WTC11 (cell line): ENCODE results near the gene MCFD2. TPM values are rescaled to one million over a fixed set of nuclear protein-coding genes. Genes with fewer than 3 reads are reported as not detected.

Experiments
- ATAC-seq: fragments of 200-7000 bp; cut with Tn5 transposase; 2 replicates; pipeline ENCODE4 v1.10.0; 2021; ENCODE audit warnings: mild to moderate bottlenecking, moderate library complexity
- CTCF ChIA-PET: fragments of 300-600 bp; sonication (Branson Sonifier 250); formaldehyde crosslinking; loops from one replicate; lab custom pipeline; 2021; ENCODE audit warnings: antibody characterized with exemption; lab: Charles Lee
- POLR2A ChIA-PET: fragments of 350-600 bp; sonication (Branson Sonifier 250); formaldehyde crosslinking; loops from one replicate; lab custom pipeline; 2021; ENCODE audit warnings: antibody characterized with exemption; lab: Charles Lee
- DNase-seq: peaks from one replicate; pipeline ENCODE4 v3.0.0; 2021; ENCODE audit warnings: low spot score
- H3K27ac Mint-ChIP-seq: 2 replicates; pipeline ENCODE4 v1.8.0; 2021; ENCODE audit warnings: mixed read lengths
- H3K27me3 Mint-ChIP-seq: 2 replicates; pipeline ENCODE4 v1.8.0; 2021; ENCODE audit warnings: low read depth, mild to moderate bottlenecking, moderate library complexity, mixed read lengths
- H3K36me3 Mint-ChIP-seq: 2 replicates; pipeline ENCODE4 v1.8.0; 2021; ENCODE audit warnings: mixed read lengths
- H3K4me1 Mint-ChIP-seq: 2 replicates; pipeline ENCODE4 v1.8.0; 2022; ENCODE audit warnings: mixed read lengths
- H3K4me3 Mint-ChIP-seq: 2 replicates; pipeline ENCODE4 v1.8.0; 2021; ENCODE audit warnings: mild to moderate bottlenecking, moderate library complexity, mixed read lengths
- H3K9me3 Mint-ChIP-seq: 2 replicates; pipeline ENCODE4 v1.8.0; 2021; ENCODE audit warnings: mixed read lengths
- CREM ChIP-seq: sonication (generic); formaldehyde crosslinking; IDR thresholded peaks from 2 replicates; pipeline ENCODE4 v1.8.1; 2022; ENCODE audit warnings: mild to moderate bottlenecking, missing genetic modification reagents, moderate library complexity
- E2F4 ChIP-seq: sonication (generic); formaldehyde crosslinking; IDR thresholded peaks from 2 replicates; pipeline ENCODE4 v1.8.1; 2022; ENCODE audit warnings: low read depth, mild to moderate bottlenecking, moderate library complexity, missing genetic modification reagents, borderline replicate concordance
- E2F5 ChIP-seq: sonication (generic); formaldehyde crosslinking; IDR thresholded peaks from 2 replicates; pipeline ENCODE4 v1.8.1; 2022; ENCODE audit warnings: mild to moderate bottlenecking, moderate library complexity, missing genetic modification reagents
- ETV6 ChIP-seq: sonication (generic); formaldehyde crosslinking; IDR thresholded peaks from 2 replicates; pipeline ENCODE4 v1.8.1; 2022; ENCODE audit warnings: mild to moderate bottlenecking, missing genetic modification reagents
- FOXJ3 ChIP-seq: sonication (generic); formaldehyde crosslinking; IDR thresholded peaks from 2 replicates; pipeline ENCODE4 v1.9.0; 2021; ENCODE audit warnings: missing genetic modification reagents, mild to moderate bottlenecking, borderline replicate concordance
- JAZF1 ChIP-seq: fragments of 250-450 bp; sonication (Bioruptor Pico); IDR thresholded peaks from 2 replicates; pipeline ENCODE4 v1.9.0; 2021; ENCODE audit warnings: moderate library complexity, mild to moderate bottlenecking, inconsistent platforms
- MXD4 ChIP-seq: fragments of 250-450 bp; sonication (Bioruptor Pico); IDR thresholded peaks from 2 replicates; pipeline ENCODE4 v1.8.0; 2021; ENCODE audit warnings: mild to moderate bottlenecking, moderate library complexity, borderline replicate concordance
- NFYB ChIP-seq: sonication (generic); formaldehyde crosslinking; conservative IDR thresholded peaks from 2 replicates; pipeline ENCODE4 v1.8.0; 2022; ENCODE audit warnings: low read depth, missing genetic modification reagents
- SMAD3 ChIP-seq: sonication (generic); formaldehyde crosslinking; IDR thresholded peaks from 2 replicates; pipeline ENCODE4 v1.8.0; 2022; ENCODE audit warnings: missing genetic modification reagents, mild to moderate bottlenecking, borderline replicate concordance
- SP1 ChIP-seq: sonication (generic); formaldehyde crosslinking; conservative IDR thresholded peaks from 2 replicates; pipeline ENCODE4 v1.8.1; 2022; ENCODE audit warnings: missing genetic modification reagents
- ZNF232 ChIP-seq: sonication (generic); formaldehyde crosslinking; IDR thresholded peaks from 2 replicates; pipeline ENCODE4 v1.8.0; 2022; ENCODE audit warnings: mild to moderate bottlenecking, missing genetic modification reagents
- ZNF281 ChIP-seq: sonication (generic); formaldehyde crosslinking; IDR thresholded peaks from 2 replicates; pipeline ENCODE4 v1.8.0; 2023; ENCODE audit warnings: mild to moderate bottlenecking, missing genetic modification reagents
- ZNF671 ChIP-seq: fragments of 250-450 bp; sonication (Bioruptor Pico); IDR thresholded peaks from 2 replicates; pipeline ENCODE4 v1.8.0; 2021; ENCODE audit warnings: mild to moderate bottlenecking
- total RNA-seq: library from RNA; stranded (reverse); gene quantifications from 3 replicates; pipeline ENCODE4 v1.2.3, GENCODE V29; 2021
- TF ChIP-seq, protein P1 (sequence below): fragments of 200-600 bp; IDR thresholded peaks from 2 replicates; pipeline ENCODE4 v1.8.0; 2022; ENCODE audit warnings: antibody characterized with exemption
- TF ChIP-seq, protein P2 (sequence below): fragments of 250-450 bp; sonication (Bioruptor Pico); conservative IDR thresholded peaks from 2 replicates; pipeline ENCODE4 v1.9.0; 2021; ENCODE audit warnings: mild to moderate bottlenecking
- TF ChIP-seq, protein P3 (sequence below): sonication (generic); formaldehyde crosslinking; IDR thresholded peaks from 2 replicates; pipeline ENCODE4 v1.8.0; 2022; ENCODE audit warnings: mild to moderate bottlenecking, missing genetic modification reagents
- TF ChIP-seq, protein P4 (sequence below): sonication (generic); formaldehyde crosslinking; IDR thresholded peaks from 2 replicates; pipeline ENCODE4 v1.8.1; 2023; ENCODE audit warnings: mild to moderate bottlenecking, missing genetic modification reagents, moderate library complexity
- TF ChIP-seq, protein P5 (sequence below): fragments of 250-450 bp; sonication (Bioruptor Pico); IDR thresholded peaks from 2 replicates; pipeline ENCODE4 v1.8.0; 2021; ENCODE audit warnings: mild to moderate bottlenecking

The MCFD2 gene
- total RNA-seq, 1 experiment from 2014 or later, result 68.1 TPM

GRCh38 chr2:46875226-46875899 lies 40.2 kb downstream of the MCFD2 start (continued):
- no peak for TF ChIP-seq E2F5 (CRISPR knock-in tag)
- TF ChIP-seq, protein P1, sequence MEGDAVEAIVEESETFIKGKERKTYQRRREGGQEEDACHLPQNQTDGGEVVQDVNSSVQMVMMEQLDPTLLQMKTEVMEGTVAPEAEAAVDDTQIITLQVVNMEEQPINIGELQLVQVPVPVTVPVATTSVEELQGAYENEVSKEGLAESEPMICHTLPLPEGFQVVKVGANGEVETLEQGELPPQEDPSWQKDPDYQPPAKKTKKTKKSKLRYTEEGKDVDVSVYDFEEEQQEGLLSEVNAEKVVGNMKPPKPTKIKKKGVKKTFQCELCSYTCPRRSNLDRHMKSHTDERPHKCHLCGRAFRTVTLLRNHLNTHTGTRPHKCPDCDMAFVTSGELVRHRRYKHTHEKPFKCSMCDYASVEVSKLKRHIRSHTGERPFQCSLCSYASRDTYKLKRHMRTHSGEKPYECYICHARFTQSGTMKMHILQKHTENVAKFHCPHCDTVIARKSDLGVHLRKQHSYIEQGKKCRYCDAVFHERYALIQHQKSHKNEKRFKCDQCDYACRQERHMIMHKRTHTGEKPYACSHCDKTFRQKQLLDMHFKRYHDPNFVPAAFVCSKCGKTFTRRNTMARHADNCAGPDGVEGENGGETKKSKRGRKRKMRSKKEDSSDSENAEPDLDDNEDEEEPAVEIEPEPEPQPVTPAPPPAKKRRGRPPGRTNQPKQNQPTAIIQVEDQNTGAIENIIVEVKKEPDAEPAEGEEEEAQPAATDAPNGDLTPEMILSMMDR, result no peak
- TF ChIP-seq, protein P2, sequence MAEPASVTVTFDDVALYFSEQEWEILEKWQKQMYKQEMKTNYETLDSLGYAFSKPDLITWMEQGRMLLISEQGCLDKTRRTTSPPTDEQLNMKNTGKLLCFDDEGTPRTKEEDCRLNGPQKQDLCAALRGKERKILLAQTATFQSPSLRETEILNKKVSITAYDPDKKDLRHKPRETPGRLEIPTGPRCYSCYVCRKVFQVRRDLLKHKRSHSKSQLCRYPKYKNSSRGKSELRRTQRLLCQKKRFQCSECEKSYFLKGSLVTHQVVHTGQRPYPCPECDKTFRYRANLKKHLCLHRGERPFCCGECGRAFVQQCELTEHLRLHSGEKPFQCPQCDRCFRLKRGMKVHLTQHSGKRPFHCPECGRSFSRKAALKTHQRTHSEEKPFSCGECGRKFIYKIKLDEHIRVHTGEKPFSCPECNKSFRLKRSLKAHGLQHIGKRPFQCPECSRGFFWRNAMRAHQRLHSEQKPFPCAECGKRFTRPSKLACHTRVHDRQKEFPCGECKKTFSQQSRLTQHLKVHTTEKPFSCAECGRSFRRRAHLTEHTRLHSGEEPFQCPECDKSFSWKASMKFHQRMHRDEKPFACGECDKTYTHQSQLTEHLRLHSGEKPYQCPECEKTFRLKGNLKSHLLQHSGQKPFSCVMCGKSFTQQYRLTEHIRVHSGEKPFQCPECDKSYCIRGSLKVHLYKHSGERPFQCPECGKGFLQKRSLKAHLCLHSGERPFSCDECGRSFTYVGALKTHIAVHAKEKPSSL (CRISPR knock-in tag), result no peak
- TF ChIP-seq CREM, result no peak
- TF ChIP-seq, protein P3, sequence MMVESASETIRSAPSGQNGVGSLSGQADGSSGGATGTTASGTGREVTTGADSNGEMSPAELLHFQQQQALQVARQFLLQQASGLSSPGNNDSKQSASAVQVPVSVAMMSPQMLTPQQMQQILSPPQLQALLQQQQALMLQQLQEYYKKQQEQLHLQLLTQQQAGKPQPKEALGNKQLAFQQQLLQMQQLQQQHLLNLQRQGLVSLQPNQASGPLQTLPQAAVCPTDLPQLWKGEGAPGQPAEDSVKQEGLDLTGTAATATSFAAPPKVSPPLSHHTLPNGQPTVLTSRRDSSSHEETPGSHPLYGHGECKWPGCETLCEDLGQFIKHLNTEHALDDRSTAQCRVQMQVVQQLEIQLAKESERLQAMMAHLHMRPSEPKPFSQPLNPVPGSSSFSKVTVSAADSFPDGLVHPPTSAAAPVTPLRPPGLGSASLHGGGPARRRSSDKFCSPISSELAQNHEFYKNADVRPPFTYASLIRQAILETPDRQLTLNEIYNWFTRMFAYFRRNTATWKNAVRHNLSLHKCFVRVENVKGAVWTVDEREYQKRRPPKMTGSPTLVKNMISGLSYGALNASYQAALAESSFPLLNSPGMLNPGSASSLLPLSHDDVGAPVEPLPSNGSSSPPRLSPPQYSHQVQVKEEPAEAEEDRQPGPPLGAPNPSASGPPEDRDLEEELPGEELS (CRISPR knock-in tag), result no peak
- TF ChIP-seq NFYB (CRISPR knock-in tag), result no peak
- TF ChIP-seq E2F4 (CRISPR knock-in tag), result no peak

DNA sequence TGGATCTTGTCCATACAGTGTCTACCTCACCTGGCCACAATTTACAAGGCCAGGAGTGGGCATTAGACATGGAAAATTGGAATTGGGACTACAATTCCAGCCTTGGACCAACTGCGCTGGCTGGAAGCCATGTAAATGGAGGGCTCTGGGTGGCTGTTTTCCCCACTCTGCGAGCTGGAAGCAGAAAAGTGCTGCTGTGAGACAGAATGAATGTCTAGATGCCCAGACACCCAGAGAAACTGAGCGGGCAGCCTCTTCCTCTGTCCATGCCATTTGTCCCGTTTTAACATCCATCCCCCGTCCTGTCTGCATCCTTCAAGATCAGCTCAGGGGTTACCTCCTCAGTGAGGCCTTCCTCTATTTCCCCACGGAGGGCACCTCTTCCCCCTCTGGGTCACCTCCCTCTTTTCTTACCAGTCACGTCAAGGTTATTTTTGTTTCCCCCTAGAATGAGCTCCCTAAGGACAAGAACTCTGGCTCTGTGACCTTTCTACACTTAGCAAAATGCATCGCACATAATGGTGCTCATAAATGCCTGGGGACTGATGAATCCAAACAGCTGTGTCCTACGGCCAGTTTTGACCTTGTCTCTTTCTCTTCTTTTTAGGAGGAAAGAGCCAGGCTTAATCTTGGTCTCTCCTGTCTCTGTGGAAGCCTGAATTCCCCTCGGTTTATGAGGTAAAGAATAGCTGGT lies 41.2 kb downstream of the MCFD2 start:
- CTCF ChIA-PET, result interaction anchor here (2.6 kb wide), 1 partner anchor 94 kb away, joined by 9 read pairs; no protein-coding TSS in a partner anchor
- TF ChIP-seq, protein P2 (CRISPR knock-in tag), result no peak
- TF ChIP-seq ZNF281 (no peak), MXD4 (CRISPR knock-in tag) (no peak), ZNF232 (CRISPR knock-in tag) (no peak), JAZF1 (no peak), ZNF671 (CRISPR knock-in tag) (no peak), SP1 (CRISPR knock-in tag) (no peak), FOXJ3 (no peak), ETV6 (CRISPR knock-in tag) (no peak), SMAD3 (CRISPR knock-in tag) (no peak), NFYB (CRISPR knock-in tag) (no peak)
- TF ChIP-seq, protein P4, sequence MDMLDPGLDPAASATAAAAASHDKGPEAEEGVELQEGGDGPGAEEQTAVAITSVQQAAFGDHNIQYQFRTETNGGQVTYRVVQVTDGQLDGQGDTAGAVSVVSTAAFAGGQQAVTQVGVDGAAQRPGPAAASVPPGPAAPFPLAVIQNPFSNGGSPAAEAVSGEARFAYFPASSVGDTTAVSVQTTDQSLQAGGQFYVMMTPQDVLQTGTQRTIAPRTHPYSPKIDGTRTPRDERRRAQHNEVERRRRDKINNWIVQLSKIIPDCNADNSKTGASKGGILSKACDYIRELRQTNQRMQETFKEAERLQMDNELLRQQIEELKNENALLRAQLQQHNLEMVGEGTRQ (CRISPR knock-in tag), result no peak
- TF ChIP-seq, protein P5, sequence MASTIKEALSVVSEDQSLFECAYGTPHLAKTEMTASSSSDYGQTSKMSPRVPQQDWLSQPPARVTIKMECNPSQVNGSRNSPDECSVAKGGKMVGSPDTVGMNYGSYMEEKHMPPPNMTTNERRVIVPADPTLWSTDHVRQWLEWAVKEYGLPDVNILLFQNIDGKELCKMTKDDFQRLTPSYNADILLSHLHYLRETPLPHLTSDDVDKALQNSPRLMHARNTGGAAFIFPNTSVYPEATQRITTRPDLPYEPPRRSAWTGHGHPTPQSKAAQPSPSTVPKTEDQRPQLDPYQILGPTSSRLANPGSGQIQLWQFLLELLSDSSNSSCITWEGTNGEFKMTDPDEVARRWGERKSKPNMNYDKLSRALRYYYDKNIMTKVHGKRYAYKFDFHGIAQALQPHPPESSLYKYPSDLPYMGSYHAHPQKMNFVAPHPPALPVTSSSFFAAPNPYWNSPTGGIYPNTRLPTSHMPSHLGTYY, result no peak

More for the DNA sequence above, 41.2 kb downstream of the MCFD2 start:
- DNase-seq (no peak), ATAC-seq (no peak)
- Mint-ChIP-seq H3K27me3 (no peaks in the 10 kb centered on the region), H3K9me3 (peaks cover 17% of the 10 kb centered on the region), H3K36me3 (no peaks in the 10 kb centered on the region), H3K4me1 (peaks cover 8% of the 10 kb centered on the region), H3K4me3 (no peak overlapping the region), H3K27ac (no peak overlapping the region)
- POLR2A ChIA-PET, result no interaction called here
